Inflammatory macrophage treated with lipopolysaccharide for 4 hours (primary cell): ENCODE measurements around the gene TGFB1.
A peak's percentile ranks its signal among the peaks of the same experiment; 100 is the strongest.

ENCODE experiments used
- DNase-seq: peaks from one replicate; pipeline ENCODE4 v3.0.0-alpha.2; 2020

Gene TGFB1

DNA sequence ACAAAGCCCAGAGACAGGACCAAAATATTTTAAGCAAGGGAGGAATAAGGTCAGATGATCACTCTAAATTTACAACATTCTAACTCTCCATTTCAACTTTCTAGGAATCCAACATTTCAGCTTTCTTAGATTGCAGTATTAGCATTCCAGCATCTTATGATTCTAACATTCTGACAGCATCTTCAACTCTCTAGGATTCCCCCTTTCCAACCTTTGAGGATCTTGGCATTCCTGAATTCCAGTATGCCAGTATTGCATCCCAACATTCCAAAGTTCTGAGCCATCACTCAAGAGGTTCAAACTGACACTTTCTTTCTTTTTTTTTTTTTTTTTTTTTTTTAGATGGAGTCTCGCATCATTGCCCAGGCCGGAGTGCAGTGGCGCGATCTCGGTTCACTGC is 13.8 kb downstream of the TGFB1 start:
- DNase-seq: no peak

DNA sequence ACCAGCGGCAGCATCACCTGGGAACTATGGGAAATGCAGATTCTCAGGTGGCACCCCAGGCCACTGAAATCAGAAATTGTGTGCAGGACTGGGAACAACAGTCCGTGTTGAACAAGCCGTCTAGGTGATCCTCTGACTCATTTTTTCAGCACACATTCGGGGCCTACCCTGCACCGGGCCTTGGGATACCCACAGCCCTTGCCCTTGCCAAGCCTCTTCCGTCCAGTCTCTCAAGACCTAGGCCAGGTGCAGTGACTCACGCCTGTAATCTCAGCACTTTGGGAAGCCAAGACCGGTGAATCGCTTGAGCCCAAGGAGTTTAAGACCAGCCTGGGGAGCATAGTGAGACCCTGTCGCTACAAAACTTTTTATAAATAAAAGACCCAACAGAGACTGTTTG is 18.3 kb downstream of the TGFB1 start:
- DNase-seq: no peak

DNA sequence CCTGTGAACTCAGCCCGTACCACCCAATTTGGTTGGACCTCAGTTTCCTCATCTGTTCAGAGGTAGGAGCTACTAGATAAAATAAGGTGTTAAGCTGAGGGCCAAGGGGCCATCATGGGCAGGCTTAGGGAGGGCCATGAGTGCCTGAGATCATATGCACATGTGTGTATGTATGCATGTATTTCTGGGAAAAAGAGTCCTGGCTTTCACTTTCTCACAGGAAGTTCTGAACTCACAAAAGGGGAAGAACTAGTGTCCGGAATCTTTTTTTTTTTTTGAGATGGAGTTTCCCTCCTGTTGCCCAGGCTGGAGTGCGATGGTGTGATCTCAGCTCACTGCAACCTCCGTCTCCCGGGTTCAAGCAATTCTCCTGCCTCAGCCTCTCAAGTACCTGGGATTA is 18.9 kb downstream of the TGFB1 start:
- DNase-seq: peak; percentile 96

DNA sequence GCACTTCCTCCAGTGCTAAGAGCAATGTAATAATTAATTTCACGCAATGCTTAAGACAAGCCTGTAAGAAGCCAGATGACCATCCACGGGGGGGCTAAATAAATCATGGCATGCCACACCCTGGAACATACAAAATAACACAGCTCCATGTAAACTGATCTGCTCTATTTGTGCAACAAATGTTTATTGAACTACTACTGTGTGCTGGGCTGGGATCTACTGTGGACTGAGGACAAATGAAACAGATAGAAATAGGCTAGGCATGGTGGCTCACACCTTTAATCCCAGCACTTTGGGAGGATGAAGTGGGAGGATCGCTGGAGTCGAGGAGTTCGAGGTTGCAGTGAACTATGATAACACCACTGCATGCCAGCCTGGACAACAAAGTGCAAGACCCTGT is 21.3 kb downstream of the TGFB1 start:
- no peak for DNase-seq

DNA sequence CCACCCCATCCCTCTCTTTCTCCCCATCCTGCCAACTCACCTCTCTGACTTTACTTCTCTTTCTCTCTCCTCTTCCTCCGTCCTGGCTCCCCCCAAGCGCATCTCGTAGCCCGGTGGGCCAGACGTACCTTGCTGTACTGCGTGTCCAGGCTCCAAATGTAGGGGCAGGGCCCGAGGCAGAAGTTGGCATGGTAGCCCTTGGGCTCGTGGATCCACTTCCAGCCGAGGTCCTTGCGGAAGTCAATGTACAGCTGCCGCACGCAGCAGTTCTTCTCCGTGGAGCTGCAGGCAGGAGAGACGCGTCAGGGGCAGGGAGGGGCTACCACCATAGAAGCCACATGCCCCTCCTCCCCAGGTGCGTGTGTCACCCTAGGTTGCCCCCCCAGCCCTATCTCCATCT is 21.7 kb downstream of the TGFB1 start:
- DNase-seq: no peak

DNA sequence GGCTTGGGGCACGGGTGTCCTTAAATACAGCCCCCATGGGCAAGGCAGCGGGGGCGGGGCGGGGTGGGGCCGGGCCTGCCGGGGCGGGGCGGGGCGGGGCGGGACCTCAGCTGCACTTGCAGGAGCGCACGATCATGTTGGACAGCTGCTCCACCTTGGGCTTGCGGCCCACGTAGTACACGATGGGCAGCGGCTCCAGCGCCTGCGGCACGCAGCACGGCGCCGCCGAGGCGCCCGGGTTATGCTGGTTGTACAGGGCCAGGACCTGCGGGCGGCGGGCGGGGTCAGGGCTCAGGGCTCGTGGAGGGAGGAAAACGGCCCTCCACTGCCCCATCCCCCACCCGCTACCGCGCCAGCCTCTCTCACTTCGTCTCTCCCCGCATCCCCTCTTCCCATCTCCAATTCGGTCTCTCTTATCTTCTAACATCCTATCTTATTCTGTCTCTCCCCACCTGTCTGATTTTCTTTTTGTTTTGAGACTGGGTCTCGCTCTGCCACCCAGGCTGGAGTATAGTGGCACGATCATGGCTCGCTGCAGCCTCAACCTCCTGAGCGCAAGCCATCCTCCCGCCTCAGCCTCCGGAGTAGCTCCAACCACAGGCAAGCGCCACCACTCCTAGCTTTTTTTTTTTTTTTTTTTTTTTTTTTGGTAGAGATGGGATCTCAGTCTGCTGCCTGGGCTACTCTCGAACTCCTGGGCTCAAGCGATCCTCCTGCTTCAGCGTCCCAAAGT is 22.6 kb downstream of the TGFB1 start:
- DNase-seq: no peak

DNA sequence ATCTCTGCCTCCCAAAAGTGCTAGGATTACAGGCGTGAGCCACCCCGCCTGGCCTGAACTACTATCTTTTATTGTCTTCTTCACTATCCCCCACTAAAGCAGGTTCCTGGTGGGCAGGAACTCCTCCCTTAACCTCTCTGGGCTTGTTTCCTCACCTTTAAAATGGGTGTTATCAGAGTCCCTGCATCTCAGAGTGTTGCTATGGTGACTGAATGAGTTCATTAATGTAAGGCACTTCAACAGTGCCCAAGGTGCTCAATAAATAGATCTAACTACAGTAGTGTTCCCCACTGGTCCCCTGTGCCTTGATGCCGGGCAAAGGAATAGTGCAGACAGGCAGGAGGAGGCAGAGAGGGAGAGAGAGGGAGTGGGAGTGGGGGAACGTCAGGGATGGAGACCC is 23.2 kb downstream of the TGFB1 start:
- no peak for DNase-seq

DNA sequence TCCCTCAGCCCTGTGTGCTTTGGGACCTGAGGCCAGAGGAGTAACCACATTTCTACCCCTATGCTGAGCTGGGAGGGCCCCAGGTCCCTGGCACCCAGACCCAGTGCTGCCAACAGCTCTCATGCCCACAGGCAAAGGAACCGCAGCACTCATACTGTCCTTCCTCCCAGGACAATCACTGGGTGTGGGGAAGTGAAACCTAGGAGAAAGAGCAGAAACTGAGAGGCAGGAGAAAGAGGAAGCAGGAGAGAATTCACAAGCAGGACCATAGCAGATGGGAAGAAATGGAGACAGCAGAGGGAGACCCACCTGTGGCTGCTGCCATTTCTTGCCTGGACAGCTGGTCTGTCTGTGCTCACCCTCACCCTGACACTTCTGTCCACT is 24.9 kb downstream of the TGFB1 start:
- DNase-seq: peak; percentile 92

DNA sequence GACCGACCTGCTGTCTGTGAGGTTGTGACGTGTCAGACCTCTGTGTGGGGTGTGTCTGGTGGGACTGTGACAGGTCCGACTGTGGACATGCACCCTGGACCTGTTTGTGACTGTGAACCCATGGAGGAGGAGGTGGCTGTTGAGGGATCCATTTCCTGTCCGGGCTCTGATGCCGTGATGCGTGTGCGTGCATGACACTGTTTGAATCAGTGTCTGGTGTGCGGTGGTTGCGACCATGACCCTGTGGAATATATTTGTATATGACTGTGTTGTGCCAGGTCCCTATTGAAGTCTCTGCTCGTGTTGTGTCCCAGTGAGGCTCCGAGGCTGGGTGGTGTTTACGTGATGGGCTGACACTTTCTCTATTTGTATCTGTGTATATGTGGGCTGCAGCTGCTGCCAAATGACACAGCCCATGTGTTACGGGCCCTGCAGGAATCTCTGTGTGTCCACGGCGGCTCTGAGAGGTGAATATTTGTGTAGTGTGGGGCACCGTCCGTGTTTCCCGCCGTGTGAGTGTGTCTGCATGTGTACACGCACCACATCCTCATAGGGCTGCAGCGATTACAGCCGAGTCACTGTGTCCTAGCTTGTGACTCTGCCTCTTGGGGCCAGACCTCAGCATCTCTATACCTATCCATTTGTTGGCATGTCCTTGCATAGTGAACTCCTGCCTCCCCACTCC is 25.4 kb downstream of the TGFB1 start:
- DNase-seq: peak; percentile 51

DNA sequence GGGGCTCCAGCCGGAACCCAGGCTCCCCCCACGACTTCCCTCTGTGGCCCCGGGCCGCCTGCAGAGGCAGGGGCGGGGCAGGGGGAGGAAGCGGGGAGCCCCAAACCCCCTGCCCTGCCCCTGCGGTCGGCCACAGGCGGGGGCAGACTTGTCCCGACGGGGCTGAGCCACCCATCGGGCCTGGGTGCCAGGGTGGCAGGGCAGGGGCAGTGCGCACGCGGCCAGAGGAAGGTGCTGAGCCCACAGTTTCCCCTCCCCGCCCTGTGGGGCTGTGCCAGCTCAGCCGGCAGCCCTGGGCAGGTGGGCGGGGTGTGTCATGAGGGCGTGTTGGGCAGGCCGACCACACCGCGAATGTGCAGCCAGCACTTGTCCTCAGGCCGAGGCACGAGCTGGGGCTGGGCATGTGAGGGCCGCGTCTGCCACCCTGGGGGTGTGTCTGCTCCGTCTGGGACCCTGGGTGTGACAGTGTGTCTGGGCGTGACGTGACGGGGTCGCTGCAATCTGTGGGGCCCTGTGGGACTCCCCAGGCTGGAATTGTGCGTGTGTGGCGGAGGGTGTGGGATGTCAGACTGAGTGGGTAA is 26.1 kb downstream of the TGFB1 start:
- peak; percentile 93 for DNase-seq

DNA sequence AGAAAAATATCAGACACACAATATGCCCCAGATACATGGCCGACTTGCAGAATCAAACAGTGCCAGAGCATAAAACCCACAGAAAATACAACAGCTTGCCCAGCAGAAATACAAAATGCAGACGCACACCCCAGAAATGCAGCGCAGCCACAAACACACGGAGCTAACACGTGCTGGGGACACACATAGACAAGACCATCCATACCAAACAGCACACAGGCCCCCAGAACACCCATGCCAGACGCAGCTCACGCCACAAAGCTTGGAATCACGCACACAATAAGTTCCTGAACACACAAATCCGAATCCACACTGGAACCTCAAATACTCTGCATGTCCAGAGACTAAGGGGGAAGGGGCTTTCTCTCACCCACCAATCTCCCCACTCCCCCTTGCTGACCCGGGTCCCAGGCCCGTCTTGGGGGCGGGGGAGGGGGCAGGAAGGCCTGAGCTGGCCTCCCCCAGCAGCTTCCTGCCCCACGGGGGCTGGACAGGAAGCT is 26.6 kb downstream of the TGFB1 start:
- no peak for DNase-seq

DNA sequence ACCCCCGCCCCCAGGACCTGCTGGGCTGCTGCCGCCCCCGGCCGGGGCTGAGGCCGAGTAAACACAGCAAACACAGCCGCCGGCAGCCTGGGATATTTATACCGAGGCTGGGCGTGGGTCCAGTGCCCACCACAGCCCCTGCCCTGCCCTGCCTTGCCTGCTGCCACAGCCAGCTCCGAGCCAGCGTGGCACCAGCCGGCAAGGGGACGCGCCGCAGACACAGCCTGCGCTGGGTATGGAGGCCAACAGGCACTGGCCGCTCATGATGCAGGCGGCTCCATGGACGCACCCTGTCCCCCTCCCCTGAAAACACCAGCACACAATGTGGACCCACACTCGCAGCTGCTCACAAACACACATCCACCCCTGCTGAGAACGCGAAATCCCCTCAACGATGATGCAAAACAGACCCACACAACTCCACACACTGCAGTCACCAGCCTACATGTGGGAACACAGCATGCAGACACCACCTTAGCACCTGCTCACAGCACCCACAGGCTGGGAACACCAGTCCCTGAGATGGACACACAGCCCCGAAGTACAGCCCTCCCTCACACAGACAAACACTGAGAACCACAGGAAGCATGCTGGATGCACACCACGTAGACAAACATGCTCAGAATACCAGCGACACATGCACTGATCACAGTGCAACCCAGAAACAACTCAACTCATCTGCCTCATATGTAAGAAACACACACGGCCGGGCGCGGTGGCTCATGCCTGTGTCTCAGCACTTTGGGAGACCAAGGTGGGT is 27.6 kb downstream of the TGFB1 start:
- peak; percentile 46 for DNase-seq

DNA sequence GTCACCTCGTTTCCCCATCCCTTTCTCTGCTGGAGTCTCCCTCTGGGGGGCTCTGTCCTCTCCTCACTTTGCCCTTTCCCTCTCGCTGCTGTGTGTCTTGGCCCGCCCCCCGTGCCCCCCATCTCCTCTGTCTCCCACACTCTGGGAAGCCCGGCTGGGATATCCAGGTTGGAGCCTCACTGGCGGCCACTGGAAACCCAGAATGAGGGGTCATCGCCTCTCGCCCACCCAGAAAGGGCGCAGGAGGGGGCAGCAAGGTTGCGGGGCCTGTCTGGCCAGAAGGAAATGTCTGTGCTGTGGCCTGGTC is 28.1 kb downstream of the TGFB1 start:
- no peak for DNase-seq

DNA sequence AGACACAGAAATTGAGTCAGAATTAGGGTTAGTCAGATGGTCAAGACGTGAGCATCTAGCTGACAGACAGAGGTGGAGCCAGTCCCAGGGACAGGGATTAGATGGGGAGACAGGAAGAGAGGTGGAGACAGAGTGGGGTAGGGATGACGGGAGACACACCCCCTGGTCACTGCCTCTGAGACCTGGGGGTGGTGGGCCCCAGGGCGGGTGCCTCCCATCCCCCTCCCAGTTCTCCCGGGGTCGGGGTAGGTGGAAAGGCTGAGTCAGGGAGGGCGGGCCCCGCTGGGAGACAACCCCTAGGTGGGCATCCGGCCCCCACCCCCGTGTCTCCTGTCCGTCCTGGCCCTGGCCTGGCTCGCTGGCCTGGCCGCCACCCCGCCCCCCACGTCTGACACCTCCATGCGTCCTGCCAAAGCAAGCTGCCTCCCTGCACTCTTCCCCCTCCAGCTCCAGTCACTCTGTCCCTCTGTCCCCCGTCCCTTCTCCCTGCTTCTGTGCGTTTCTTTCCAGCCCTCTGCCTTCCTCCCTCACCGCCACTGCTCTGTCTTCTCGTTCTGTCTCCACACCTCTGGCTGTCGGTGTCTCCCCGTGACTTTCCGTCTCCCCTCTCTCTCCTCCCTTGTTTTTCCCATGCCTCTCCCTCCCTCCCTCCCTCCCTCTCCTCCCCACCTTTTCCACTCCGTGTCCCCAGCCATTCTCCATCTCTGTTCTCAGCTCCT is 28.6 kb downstream of the TGFB1 start:
- DNase-seq: peak; percentile 65

DNA sequence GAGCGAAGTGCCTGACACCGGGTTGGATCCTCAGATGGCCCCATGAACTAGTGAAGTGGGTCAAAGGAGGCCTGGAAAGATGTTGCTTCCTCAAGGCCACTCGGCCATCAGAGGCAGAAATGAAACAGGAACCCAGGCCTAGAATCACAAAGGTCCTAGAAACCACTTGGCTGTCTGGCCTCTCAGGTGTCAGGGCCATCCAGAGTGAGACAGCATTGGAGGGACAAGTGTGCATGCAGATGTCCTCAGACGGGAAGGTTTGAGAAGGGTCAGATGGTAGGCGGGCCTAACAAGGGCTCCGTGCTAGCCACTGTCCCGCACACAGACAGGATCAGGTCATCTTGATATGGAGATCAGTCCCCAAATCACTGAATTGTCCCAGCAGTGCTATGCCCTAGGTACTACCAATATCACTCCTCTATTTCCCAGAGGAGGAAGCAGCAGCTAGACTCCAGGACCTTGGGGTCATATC is 29.5 kb downstream of the TGFB1 start:
- peak; percentile 76 for DNase-seq

DNA sequence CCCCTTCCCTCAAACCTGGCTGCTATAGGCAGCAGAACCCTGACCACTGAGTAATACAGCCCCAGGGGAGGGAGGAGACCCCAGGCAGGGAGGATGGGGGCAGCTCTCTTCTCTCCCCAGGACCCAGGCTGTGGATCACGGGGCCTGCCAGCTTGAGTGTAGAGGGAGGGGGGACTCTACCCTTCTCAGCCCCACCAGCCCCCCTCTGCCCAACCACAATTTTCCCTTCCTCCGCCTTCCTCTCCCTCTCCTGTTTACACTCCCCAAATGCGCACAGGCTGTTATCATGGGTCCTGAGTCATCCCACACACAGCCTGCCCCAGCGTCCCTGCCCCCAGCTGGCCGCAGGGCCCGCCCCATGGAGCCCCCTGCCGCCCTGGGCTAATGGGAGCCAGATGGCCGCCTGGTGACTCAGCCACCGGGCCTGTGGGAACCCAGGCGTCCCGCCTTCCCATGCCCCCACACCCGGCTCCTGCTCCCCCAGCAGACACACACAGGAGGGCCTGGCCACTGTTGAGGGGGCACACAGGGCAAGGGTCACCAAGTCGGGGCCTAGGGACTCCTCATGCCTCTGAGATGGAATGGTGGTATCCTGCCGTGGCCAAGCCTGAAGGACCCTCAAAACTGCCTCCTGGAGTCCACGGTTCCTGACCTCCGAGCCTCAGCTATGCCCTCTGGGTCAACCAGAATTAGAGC is 30.1 kb downstream of the TGFB1 start:
- peak; percentile 63 for DNase-seq

DNA sequence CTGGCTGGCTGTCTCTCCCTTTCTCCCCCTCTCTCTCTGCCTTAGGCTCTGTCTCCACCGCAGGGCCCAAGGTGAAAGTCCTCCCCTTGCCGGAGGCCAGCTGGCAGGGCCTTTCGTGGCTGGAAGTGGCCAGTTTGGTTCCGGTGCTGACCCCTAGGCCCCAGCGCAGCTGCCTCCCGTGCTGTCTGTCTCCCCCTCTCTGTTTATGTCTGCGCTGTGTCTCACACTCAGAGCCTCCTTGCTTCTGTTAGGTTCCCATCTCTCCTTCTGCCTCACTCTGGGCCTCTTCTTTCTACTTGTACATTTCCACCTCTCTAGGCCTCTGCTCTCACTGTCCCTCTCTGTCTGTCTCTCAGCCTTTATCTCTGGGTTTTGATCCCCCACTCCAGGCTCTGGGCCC is 30.7 kb downstream of the TGFB1 start:
- no peak for DNase-seq

DNA sequence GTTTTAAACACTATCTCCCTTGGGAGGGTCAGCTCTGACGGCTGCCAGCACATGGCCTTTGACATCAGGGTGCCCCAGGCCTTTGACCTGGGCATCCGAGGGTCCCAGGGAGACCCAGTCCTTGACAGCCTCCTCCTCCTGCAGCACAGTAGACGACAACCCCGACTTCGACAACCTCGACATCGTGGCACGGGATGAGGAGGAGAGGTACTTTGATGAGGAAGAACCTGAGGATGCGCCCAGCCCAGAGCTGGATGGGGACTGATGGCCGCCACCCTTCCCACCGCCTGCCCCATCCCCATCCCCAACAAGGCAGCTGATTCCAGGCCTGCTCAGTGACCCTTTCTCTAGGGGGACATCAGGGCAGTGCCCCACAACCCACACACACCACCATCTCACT is 31.3 kb downstream of the TGFB1 start:
- no peak for DNase-seq

DNA sequence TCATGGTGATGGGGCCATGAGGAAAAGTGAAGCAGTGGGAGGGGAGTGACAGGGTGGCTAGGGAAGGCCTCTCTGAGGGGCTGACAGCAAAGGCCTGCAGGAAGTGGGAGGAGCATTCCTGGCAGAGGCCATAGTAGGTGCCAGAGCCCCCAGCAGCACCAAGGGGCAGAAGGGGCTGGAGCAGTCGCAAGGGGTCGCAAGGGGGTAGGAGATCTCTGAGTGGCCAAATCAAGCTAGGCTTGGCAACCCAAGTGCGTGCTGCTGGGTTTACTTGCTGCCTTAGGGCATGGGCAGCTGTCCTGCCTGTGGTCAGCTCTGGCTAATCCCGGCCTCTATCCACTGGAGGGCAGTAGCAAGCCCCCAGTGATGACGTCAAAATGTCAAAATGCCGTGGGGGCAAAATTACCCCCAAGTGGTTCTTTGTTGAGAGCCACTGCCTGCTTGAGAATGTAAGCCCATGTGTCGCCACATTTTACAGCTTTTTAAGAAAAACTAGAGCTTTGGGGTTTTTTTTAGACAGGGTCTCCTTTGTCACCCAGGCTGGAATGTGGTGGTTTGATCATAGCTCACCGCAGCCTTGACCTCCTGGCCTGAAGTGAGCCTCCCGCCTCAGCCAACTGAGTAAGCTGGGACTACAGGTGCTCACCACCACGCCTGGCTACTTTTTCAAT is 32.0 kb downstream of the TGFB1 start:
- peak; percentile 61 for DNase-seq

DNA sequence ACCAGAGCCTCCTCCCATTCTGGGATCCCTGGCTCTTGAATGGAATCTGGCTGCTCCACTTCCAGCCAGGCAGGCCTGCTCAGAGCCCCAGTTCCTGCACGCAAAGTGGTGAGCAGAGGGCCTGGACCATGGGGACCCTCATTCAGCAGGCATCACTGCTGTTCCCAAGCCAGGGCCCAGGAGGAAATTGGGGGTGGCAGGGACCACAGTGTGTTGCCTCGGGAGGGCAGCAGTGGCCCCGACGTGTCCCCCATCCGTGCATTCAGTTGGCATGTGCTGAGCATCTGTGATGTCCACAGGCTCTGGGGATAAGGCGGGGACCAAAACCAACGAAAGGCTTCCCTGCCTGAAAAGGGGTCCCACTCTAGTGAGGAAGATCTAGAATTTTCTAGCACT is 32.5 kb downstream of the TGFB1 start:
- DNase-seq: no peak

DNA sequence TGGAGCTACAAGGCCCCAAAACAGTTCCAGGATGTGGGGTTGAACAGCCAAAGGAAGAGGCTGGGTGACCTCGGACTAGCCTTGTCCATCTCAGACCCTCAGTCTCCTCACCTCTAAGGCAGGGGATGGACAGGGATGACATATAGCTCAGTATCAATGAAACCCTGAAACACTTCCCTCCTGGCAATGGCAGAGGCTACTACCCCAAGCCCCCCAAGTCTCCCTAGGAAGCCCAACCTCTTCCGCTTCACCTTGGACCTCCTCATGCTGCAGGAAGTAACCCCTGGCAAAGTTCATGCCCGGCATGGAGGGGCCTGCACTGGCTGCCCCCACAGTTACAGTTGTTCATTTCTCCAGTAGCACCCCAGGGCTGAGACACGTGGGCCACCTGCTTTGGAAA is 33.2 kb downstream of the TGFB1 start:
- no peak for DNase-seq

DNA sequence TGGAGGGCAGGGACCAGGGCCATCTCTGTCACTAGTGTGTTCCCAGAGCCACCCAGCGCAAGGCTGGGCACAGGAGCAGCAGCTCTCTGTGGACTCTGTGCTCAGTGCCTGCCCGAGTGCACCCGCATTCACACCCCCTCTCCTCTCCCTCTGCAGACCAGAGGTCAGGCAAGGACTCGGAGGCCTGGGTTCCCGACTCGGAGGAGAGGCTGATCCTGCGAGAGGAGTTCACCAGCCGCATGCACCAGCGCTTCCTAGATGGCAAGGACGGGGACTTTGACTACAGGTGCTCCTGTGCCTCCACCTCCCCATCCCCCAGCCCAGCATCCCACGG is 33.6 kb downstream of the TGFB1 start:
- DNase-seq: no peak
